KOPT-K1 (cell line): ENCODE data around the gene ACP5.
A peak's percentile ranks its signal among the peaks of the same experiment; 100 is the strongest.

Experiments used
- H3K27ac ChIP-seq: fragments of 200-600 bp; sonication (generic); 2 replicates; pipeline ENCODE4 v1.5.1; 2016; ENCODE audit warnings: antibody characterized with exemption, mild to moderate bottlenecking, low read depth, low read length; ENCODE audit not compliant: poor library complexity, severe bottlenecking
- H3K36me3 ChIP-seq: fragments of 200-600 bp; sonication (generic); 2 replicates; pipeline ENCODE4 v1.5.1; 2017; ENCODE audit warnings: antibody characterized with exemption, mild to moderate bottlenecking, low read length, moderate library complexity; ENCODE audit not compliant: insufficient read depth
- H3K9me3 ChIP-seq: fragments of 200-600 bp; sonication (generic); 2 replicates; pipeline ENCODE4 v1.5.1; 2017; ENCODE audit warnings: antibody characterized with exemption, low read length, mild to moderate bottlenecking; ENCODE audit not compliant: insufficient read depth, poor library complexity, severe bottlenecking

ACP5 gene

DNA sequence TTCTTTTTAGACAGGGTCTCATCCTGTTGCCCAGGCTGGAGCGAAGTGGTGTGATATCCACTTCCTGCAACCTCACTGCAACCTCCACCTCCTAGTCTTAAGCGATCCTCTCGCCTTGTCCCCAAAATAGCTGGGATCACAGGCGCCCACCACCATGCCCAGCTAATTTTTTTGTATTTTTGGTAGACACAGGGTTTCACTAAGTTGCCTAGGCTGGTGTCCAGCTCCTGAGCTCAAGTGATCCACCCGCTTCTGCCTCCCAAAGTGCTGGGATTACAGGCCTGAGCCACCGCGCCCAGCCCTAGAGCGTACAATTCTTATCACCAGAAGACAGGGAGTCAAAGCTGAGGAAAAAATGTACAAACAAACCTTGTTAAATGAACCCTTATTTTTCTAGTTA lies 13.9 kb downstream of the ACP5 start:
- Histone ChIP-seq H3K36me3 (no peaks in the 10 kb centered on the region), H3K27ac (no peak overlapping the region), H3K9me3 (no peaks in the 10 kb centered on the region)

DNA sequence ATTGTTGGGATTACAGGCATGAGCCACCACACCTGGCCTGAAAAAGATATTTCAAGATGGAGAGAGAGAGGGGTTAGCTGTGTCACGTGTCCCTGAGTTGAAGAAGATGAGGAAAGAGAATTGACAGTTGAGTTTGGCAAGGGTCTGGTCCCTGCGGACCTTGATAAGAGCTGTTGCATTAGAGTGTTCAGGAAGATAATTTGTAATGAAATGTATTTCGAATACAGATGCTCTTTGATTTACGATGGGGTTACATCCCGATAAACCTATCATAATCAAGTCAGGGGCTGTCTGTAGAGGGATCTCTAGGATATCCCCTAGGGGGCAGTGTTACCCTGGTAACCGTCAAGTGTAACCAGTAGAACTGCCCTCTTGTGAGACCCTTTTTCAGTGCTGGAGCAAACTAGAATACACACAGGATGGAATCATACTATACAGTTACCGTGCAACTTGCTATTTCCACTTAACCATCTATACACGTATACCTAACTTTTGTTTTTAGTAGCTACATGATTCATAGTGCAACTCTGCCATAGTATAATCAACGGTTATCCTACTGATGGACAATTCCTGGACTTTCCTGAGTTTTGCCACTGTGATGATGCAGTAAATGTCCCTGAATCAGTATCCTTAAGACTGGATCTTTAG lies 16.9 kb downstream of the ACP5 start:
- no peaks in the 10 kb centered on the region for H3K9me3 ChIP-seq
- H3K36me3 ChIP-seq: peaks cover 8% of the 10 kb centered on the region; the same call in 1 of the 2 replicates
- H3K27ac ChIP-seq: no peak overlapping the region

DNA sequence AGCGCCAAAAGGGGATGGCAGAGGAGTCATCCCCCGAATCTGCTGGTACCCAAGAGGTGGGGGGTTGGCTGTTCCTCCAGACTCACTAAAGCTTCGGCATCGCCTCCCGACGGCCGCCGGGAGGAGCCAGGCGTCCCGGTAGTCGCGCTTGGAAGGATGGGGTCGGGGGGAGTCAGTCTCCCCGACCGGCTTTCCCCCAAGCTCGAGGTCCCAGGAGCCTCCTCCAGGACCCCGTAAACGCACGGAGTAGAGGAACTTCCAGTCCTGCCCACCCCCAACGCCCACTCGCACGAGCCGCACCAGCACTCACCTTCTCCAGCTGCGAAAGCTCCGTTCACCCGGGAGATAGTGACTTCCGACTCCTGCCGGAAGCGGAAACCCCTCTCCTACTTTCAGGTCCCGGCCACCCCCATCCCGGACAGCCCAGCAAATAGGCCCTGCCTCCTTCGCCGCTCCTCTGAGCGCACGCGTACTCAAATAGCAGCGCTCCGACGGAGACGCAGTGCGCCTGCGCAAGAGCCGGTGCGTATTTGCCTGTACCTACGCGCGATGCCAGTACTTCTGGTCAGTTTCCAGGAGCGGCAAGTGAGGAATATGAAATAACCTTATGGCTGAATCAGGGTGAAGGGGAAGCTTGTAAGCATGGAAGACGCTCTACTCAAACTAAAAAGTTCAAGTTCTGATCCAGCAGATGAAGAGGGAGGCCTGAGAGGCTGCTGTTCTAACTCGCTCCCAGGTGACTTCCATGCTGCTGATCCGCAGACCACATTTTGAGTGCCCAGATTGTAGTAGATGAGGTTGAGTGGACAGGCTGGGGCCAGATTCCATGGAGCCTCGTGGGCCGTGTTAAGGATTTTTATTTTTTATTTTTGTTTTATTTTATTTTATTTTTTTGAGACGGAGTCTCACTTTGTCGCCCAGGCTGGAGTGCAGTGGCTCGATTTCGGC lies 18.3 kb downstream of the ACP5 start, which contains the start of gene ELOF1:
ELOF1 (minus strand) TSS at position 350 of the 948 bp plus-strand sequence. CDS start 4,883 bp downstream, outside the sequence.
- Histone ChIP-seq H3K9me3 (no peaks in the 10 kb centered on the region), H3K36me3 (peaks cover 21% of the 10 kb centered on the region; the same call in 1 of the 2 replicates), H3K27ac (peak within 1 kb of the TSS; percentile 58)

DNA sequence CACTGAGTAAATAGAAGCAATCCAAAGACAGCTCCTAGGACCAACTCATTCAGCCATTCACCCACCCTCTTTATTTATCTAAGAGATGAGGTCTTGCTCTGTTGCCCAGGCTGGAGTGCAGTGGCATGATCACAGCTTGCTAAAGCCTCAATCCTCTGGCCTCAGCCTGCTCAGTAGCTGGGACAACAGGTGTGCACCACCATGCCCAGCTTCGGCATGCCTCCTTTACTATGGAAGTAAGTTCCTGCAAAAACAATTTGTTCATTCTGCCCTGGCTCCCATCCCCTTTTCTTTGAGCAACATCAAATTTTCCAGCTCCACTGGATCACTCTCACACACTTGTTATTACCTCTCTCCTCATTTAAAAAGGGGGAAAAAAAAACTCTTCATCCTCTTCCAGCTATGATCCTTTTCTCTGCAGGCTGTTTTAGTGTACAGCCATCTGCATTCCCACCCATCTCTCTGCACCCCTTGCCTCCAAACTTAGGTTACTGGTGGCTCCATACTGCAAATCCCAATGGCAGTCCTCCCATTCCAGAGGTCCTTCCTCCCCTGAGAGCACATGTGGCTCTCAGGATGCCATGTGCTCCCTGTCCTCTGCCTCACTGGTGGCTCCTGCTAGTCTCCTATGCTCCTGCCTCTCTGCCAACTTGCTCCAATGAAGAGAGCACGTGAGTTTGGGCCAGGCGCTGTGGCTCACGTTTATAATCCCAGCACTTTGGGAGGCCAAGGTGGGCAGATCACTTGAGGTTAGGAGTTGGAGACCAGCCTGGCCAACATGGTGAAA lies 20.6 kb downstream of the ACP5 start:
- Histone ChIP-seq H3K27ac (no peak overlapping the region), H3K36me3 (peaks cover 44% of the 10 kb centered on the region), H3K9me3 (no peaks in the 10 kb centered on the region)

DNA sequence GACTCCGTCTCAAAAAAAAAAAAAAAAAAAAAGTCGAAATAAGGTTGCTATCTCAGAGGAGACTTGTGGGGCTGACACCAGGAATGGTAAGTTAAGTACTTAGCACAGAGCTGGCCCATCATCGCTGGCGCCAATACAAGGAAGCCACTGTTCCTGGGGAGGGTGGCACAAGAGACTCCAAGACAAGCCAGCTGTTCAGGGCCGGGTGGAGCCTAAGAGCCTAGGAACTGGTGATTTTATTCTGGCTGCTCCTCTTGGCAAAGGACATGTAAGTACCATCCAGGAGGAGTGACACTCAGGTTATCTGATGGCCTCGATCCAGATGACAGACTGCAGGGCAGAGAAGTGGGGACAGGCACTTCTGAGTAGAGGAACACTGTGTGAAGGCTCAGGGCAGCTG lies 22.2 kb downstream of the ACP5 start:
- Histone ChIP-seq H3K27ac (no peak overlapping the region), H3K36me3 (peaks cover 47% of the 10 kb centered on the region), H3K9me3 (no peaks in the 10 kb centered on the region)

DNA sequence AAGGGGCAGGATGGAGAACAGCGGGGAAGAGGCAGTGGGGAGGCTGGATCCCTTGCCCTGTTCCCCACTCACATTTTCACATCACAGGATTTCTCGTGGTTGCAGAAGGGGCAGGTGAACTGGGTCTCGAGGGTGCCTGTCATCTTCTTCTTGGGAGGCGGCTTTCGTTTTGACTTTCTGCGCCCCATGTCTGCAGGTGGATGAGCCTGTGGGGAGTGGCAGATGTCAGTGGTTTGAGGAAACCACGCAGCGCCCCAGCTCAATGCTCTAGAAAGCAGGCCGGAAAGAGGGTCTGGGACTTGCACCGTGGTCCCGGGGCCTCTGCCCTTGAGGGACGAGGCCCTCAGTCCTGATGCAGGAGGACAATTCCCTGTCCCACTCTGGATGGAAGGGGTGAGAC lies 23.3 kb downstream of the ACP5 start:
- peaks cover 47% of the 10 kb centered on the region for H3K36me3 ChIP-seq
- no peaks in the 10 kb centered on the region for H3K9me3 ChIP-seq
- no peak overlapping the region for H3K27ac ChIP-seq

DNA sequence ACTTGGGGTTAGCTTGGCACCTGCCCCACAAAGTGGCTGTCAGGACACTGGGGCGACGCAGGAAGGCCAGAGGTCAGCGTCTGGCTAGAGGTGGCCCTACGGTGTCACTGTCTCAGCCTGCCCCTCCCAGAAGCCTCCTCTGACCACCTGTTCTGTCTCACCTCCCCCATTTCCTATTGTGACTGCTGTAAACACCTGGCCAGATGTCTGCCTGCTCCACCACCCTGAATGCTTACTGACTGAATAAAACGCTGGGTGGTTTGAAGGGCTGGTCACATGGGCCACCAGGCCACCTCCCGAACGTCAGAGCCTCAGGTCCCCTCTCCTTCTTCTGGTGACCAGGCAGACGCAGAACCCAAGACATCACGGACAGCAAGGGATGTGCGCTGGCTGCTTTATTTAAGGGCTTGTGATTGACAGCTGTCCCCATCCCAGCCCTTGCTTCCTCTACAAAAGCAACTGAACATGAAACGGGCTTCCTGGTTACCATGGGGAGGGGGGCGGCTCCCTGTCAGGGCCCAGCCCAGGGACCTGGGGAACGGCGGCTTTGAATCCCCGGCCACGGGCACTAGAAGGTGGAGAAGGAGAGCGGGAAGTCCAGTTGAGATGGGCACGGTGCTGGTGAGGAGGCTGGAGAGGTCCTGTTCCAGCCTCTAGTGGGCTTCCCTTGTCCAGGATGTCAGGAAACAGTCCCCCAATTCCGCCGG lies 24.6 kb downstream of the ACP5 start:
- no peak overlapping the region for H3K27ac ChIP-seq
- peaks cover 47% of the 10 kb centered on the region for H3K36me3 ChIP-seq
- no peaks in the 10 kb centered on the region for H3K9me3 ChIP-seq

DNA sequence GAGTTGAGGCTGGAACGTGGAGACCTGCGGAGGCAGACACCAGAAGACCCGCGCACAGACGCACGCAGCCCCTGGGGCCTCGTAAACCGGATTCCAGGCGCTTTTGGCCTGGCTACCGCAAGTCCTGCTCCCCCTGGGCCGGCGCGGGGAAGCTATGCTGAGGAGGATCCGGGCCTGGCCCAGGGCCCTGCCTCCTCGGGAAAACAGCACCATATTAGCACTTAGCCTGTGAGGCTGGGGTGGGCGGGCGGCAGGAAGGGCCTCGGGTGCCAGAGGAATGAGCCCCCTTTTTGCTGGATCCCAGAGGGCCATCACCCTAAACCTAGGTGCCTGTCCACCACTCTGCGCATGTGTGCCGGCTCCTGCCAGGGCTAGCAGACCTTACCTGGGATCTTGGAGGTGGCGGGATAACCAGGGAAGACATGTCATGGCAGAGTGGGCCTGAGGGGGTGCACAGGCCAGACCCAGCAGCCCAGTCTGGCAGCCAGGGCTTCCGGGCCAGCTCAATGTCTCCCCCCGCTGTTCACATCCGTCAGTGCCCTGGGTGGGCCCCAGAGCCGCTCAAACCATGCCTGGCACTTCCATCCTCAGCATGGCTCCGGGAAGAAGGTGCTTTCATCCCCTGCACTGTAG lies 25.7 kb downstream of the ACP5 start:
- Histone ChIP-seq H3K36me3 (peaks cover 43% of the 10 kb centered on the region), H3K27ac (no peak overlapping the region), H3K9me3 (no peaks in the 10 kb centered on the region)

DNA sequence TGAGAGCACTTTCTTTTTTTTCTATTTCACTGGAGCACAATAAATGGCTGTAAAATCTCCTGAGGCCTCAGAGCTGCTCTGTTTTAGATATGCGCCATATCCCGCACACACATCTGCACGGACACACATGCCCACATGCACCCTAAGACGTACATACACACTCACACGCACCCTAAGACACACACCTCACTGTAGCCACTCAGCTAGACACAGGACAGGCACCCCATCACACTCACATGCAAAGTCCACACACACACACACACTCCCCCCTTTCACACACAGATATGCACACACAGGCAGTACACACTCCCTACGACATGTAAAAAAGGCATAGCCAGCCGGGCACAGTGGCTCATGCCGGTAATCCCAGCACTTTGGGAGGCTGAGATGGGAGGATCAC lies 27.2 kb downstream of the ACP5 start:
- peaks cover 37% of the 10 kb centered on the region for H3K36me3 ChIP-seq

DNA sequence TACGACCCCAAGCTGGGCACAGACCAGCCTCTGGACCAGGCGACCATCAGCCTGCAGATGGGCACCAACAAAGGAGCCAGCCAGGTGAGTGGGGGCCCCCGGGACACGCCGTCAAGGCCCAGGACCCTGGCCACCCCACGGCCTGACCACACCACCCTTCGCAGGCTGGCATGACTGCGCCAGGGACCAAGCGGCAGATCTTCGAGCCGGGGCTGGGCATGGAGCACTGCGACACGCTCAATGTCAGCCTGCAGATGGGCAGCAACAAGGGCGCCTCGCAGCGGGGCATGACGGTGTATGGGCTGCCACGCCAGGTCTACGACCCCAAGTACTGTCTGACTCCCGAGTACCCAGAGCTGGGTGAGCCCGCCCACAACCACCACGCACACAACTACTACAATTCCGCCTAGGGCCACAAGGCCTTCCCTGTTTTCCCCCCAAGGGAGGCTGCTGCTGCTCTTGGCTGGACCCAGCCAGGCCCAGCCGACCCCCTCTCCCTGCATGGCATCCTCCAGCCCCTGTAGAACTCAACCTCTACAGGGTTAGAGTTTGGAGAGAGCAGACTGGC lies 28.0 kb downstream of the ACP5 start:
- no peak overlapping the region for H3K27ac ChIP-seq
- no peaks in the 10 kb centered on the region for H3K9me3 ChIP-seq
- H3K36me3 ChIP-seq: peaks cover 30% of the 10 kb centered on the region

More for the DNA sequence above, 27.2 kb downstream of the ACP5 start:
- Histone ChIP-seq H3K9me3 (no peaks in the 10 kb centered on the region), H3K27ac (no peak overlapping the region)

DNA sequence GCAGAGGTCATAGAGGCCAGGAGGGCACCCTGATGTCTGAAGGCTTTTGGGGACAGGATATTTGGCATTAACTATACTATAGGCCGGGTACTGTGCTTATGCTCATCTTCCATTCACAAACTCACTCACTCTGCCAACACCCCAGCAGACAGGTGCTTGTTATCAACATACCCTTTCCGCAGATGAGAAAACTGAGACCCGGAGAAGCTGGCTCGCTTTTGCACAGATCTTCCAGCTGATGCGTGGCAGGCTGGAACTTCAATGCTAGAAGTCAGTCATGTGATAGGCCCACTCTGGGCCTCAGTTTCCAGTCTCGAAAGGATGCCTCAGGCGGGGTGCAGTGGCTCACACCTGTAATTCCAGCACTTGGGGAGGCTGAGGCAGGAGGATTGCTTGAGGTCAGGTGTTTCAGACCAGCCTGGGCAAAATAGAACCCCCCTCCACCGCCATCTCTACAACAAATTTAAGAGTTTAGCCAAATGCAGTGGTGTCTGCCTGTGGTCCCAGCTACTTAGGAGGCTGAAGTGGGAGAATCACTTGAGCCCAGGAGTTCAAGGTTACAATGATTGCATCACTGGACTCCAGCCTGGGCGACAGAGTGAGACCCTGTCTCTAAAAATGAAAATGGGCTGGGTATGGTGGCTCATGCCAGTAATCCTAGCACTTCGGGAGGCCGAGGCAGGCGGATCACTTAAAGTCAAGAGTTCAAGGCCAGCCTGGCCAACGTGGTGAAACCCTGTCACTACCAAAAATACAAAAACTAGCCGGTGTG lies 29.3 kb downstream of the ACP5 start:
- no peaks in the 10 kb centered on the region for H3K9me3 ChIP-seq
- H3K36me3 ChIP-seq: peaks cover 16% of the 10 kb centered on the region
- H3K27ac ChIP-seq: no peak overlapping the region

DNA sequence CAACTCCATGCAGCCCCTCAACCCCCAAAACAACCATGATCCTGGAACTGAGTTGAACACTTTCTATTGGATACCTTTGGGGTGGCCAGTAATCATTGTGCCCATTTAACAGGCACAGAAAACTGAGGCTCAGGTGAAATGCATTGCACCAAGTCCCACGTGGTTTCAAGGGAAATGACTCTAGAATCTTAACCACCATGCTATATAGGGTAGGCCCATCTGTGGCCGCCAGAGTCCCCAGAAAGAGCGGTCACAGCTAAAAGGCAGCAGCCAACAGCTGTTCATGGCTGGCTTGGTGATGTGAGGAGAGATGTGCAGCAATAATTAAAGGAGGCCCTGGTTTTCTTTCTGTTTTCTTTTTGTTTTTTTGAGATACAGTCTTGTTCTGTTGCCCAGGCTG lies 36.2 kb downstream of the ACP5 start:
- Histone ChIP-seq H3K36me3 (no peaks in the 10 kb centered on the region), H3K9me3 (no peaks in the 10 kb centered on the region), H3K27ac (no peak overlapping the region)

DNA sequence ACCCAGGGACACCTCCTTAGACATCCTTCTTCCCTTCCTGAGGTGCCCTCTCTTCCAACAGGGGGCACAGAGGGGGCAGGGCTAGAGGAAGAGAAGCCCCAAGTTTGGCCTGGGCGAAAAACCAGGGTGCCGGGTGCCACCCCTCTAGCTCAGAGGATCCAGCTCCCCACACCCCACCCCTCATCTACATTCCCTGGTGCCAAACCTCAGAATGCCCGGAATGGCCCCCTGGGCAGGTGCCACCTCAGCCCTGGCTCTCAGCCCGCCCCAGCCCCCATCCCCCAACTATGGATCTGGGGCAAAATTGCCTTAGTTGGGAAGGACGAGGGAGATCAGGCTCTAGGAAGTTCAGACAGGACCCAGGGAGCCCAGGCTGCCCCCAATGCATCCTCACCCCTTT lies 36.8 kb downstream of the ACP5 start:
- no peaks in the 10 kb centered on the region for H3K9me3 ChIP-seq
- H3K27ac ChIP-seq: no peak overlapping the region
- no peaks in the 10 kb centered on the region for H3K36me3 ChIP-seq
